Measurements from ENCODE around the gene ZNRF2.
A peak's percentile ranks its signal among the peaks of the same experiment; 100 is the strongest.
"Not testable (repeated sequence)": the region's sequence is repeated elsewhere in the genome, so short reads cannot be mapped to it uniquely, and the experiment has no call there.

ZNRF2 gene

GRCh38 chr7:30285536-30286284, 1.3 kb downstream of the ZNRF2 start:
- Histone ChIP-seq H3K9me3 (ENCODE audit: severe bottlenecking) (no peaks in the 10 kb centered on the region), H3K36me3 (ENCODE audit: low read depth) (no peaks in the 10 kb centered on the region), H3K4me1 (ENCODE audit: insufficient read depth, poor library complexity, severe bottlenecking) (peaks cover 37% of the 10 kb centered on the region), H3K27ac (ENCODE audit: poor library complexity, severe bottlenecking) (peak overlapping the region; percentile 94), H3K27me3 (ENCODE audit: insufficient read depth, poor library complexity, severe bottlenecking) (no peaks in the 10 kb centered on the region), H3K4me3 (ENCODE audit: severe bottlenecking) (peak overlapping the region; percentile 93)
- no peak for TF ChIP-seq CTCF (IDR thresholded peaks at IDR 0.05; ENCODE audit: poor library complexity, severe bottlenecking)
- DNase-seq (ENCODE audit: low spot score) (no peak), ATAC-seq (ENCODE audit: low read depth) (no peak)

GRCh38 chr7:30286749-30287148, 2.4 kb downstream of the ZNRF2 start:
- H3K4me1 ChIP-seq (ENCODE audit: insufficient read depth, poor library complexity, severe bottlenecking) = peaks cover 38% of the 10 kb centered on the region
- peak overlapping the region; percentile 94 for H3K27ac ChIP-seq (ENCODE audit: poor library complexity, severe bottlenecking)
- H3K9me3 ChIP-seq (ENCODE audit: severe bottlenecking) = no peaks in the 10 kb centered on the region
- H3K27me3 ChIP-seq (ENCODE audit: insufficient read depth, poor library complexity, severe bottlenecking) = no peaks in the 10 kb centered on the region
- no peak for TF ChIP-seq CTCF (IDR thresholded peaks at IDR 0.05; ENCODE audit: poor library complexity, severe bottlenecking)
- ATAC-seq (ENCODE audit: low read depth) = no peak
- H3K4me3 ChIP-seq (ENCODE audit: severe bottlenecking) = peak overlapping the region; percentile 93
- no peak for DNase-seq (ENCODE audit: low spot score)
- no peaks in the 10 kb centered on the region for H3K36me3 ChIP-seq (ENCODE audit: low read depth)

GRCh38 chr7:30287625-30288024, 3.2 kb downstream of the ZNRF2 start:
- H3K36me3 ChIP-seq (ENCODE audit: low read depth); DNase-seq (ENCODE audit: low spot score); ATAC-seq (ENCODE audit: low read depth); H3K27me3 ChIP-seq (ENCODE audit: insufficient read depth, poor library complexity, severe bottlenecking); H3K4me3 ChIP-seq (ENCODE audit: severe bottlenecking); H3K9me3 ChIP-seq (ENCODE audit: severe bottlenecking): not testable (repeated sequence)
- Histone ChIP-seq H3K27ac (ENCODE audit: poor library complexity, severe bottlenecking) (peak overlapping the region; percentile 94), H3K4me1 (ENCODE audit: insufficient read depth, poor library complexity, severe bottlenecking) (peaks cover 38% of the 10 kb centered on the region)

- Histone ChIP-seq H3K27ac (ENCODE audit: poor library complexity, severe bottlenecking) (peak overlapping the region; percentile 18), H3K4me1 (ENCODE audit: insufficient read depth, poor library complexity, severe bottlenecking) (peaks cover 38% of the 10 kb centered on the region)
- H3K27me3 ChIP-seq (ENCODE audit: insufficient read depth, poor library complexity, severe bottlenecking); H3K36me3 ChIP-seq (ENCODE audit: low read depth); H3K4me3 ChIP-seq (ENCODE audit: severe bottlenecking); ATAC-seq (ENCODE audit: low read depth); DNase-seq (ENCODE audit: low spot score); H3K9me3 ChIP-seq (ENCODE audit: severe bottlenecking): not testable (repeated sequence)
These were observed 5.2 kb downstream of the ZNRF2 start for GRCh38 chr7:30289634-30290033.

- DNase-seq (ENCODE audit: low spot score); H3K27me3 ChIP-seq (ENCODE audit: insufficient read depth, poor library complexity, severe bottlenecking); H3K9me3 ChIP-seq (ENCODE audit: severe bottlenecking); H3K36me3 ChIP-seq (ENCODE audit: low read depth); H3K4me3 ChIP-seq (ENCODE audit: severe bottlenecking): not testable (repeated sequence)
- Histone ChIP-seq H3K27ac (ENCODE audit: poor library complexity, severe bottlenecking) (peak overlapping the region; percentile 18), H3K4me1 (ENCODE audit: insufficient read depth, poor library complexity, severe bottlenecking) (peaks cover 38% of the 10 kb centered on the region)
- peak; percentile 50 for ATAC-seq (ENCODE audit: low read depth)
These were observed 5.9 kb downstream of the ZNRF2 start for GRCh38 chr7:30290317-30290716.

- H3K36me3 ChIP-seq (ENCODE audit: low read depth); H3K9me3 ChIP-seq (ENCODE audit: severe bottlenecking); H3K27me3 ChIP-seq (ENCODE audit: insufficient read depth, poor library complexity, severe bottlenecking); H3K27ac ChIP-seq (ENCODE audit: poor library complexity, severe bottlenecking); ATAC-seq (ENCODE audit: low read depth); H3K4me3 ChIP-seq (ENCODE audit: severe bottlenecking); DNase-seq (ENCODE audit: low spot score): not testable (repeated sequence)
- peaks cover 31% of the 10 kb centered on the region for H3K4me1 ChIP-seq (ENCODE audit: insufficient read depth, poor library complexity, severe bottlenecking)
These were observed 8.1 kb downstream of the ZNRF2 start for GRCh38 chr7:30292416-30293038.

GRCh38 chr7:30296304-30296703, 11.9 kb downstream of the ZNRF2 start:
- H3K4me1 ChIP-seq (ENCODE audit: insufficient read depth, poor library complexity, severe bottlenecking); H3K9me3 ChIP-seq (ENCODE audit: severe bottlenecking): not testable (repeated sequence)

GRCh38 chr7:30297499-30297898, 13.1 kb downstream of the ZNRF2 start:
- peaks cover 13% of the 10 kb centered on the region for H3K4me1 ChIP-seq (ENCODE audit: insufficient read depth, poor library complexity, severe bottlenecking)
- H3K27me3 ChIP-seq (ENCODE audit: insufficient read depth, poor library complexity, severe bottlenecking); H3K9me3 ChIP-seq (ENCODE audit: severe bottlenecking); DNase-seq (ENCODE audit: low spot score); H3K27ac ChIP-seq (ENCODE audit: poor library complexity, severe bottlenecking); H3K4me3 ChIP-seq (ENCODE audit: severe bottlenecking); ATAC-seq (ENCODE audit: low read depth); H3K36me3 ChIP-seq (ENCODE audit: low read depth): not testable (repeated sequence)

More at GRCh38 chr7:30296304-30296703, 11.9 kb downstream of the ZNRF2 start:
- H3K27me3 ChIP-seq (ENCODE audit: insufficient read depth, poor library complexity, severe bottlenecking); ATAC-seq (ENCODE audit: low read depth); H3K4me3 ChIP-seq (ENCODE audit: severe bottlenecking); DNase-seq (ENCODE audit: low spot score); H3K27ac ChIP-seq (ENCODE audit: poor library complexity, severe bottlenecking); H3K36me3 ChIP-seq (ENCODE audit: low read depth): not testable (repeated sequence)

- H3K9me3 ChIP-seq (ENCODE audit: severe bottlenecking); ATAC-seq (ENCODE audit: low read depth); H3K36me3 ChIP-seq (ENCODE audit: low read depth); H3K27ac ChIP-seq (ENCODE audit: poor library complexity, severe bottlenecking); H3K4me3 ChIP-seq (ENCODE audit: severe bottlenecking); DNase-seq (ENCODE audit: low spot score); H3K27me3 ChIP-seq (ENCODE audit: insufficient read depth, poor library complexity, severe bottlenecking): not testable (repeated sequence)
- H3K4me1 ChIP-seq (ENCODE audit: insufficient read depth, poor library complexity, severe bottlenecking) = peaks cover 13% of the 10 kb centered on the region
These were observed 14.0 kb downstream of the ZNRF2 start for GRCh38 chr7:30298409-30298808.
